NCI-H510A treated with DMSO at 0.1 percent for 48 hours (cell line): Measurements from ENCODE around the gene SLC7A8.
A peak's percentile ranks its signal among the peaks of the same experiment; 100 is the strongest.

ENCODE experiments used
- DNase-seq: peaks from one replicate; lab custom pipeline; 2025; lab: John Stamatoyannopoulos, UW

SLC7A8 gene

DNA sequence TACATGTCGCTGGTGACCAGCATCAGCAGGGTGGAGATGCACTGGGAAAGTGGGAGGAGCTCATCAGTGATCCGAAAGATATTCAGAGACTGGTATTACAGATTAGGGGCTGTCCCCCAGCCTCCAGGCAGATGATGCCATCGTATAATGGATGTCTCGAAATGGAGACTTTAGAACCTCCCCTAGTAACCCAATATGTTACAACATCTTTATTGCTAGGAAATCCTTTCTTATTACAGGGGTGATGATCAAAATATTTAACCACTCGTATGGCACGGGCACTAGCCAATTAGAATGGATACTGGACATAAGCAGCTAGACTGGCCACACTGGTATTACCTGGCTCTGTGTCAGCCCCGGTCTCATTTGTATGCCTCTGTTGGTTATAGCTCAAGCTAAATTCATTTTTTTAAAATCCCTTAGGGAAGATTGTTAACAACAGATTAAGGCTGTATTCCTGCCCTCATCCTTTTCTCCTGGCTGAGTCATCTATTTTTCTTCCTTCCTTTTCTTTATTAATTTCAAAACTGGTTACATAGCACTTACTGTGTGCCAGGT, 53.6 kb downstream of the SLC7A8 start:
- no peak for DNase-seq

DNA sequence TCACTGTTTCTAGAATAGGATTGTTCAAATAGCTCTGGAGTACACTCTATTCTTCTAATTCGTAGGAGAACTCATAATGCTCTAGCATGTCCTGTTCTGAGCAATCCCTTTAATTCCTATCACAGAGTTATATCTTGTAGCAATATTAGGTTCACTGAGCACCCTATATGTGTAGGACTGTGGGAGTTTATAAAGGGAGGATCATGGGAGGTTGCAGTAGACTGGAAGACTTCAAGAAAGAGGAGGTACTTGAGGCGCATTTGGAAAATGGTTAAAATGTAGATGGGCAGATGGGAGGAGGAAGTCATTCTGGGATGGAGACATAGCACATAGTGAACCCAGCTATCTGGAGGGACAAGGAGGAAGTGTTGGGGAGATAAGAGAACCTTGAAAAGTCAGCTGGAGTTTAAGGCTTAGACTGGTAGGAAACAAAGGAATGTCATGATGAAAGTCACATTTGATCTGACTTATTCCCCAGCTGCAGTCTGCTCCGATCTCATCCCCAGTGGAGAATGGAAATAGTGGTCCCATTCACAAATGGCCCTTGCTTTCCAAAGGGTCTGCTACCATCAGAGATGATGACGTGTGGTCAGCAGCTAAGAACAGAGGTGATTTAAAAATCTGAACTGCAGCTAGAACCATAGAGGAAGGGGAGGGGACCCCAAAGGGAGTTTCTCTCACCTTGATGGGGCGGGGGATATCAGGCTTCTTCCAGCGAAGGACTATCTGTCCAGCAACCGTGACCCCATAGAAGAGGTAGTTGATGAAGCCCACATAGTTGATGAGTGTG, 54.3 kb downstream of the SLC7A8 start:
- no peak for DNase-seq

GRCh38 chr14:23127861-23128260, 55.6 kb downstream of the SLC7A8 start:
- no peak for DNase-seq

DNA sequence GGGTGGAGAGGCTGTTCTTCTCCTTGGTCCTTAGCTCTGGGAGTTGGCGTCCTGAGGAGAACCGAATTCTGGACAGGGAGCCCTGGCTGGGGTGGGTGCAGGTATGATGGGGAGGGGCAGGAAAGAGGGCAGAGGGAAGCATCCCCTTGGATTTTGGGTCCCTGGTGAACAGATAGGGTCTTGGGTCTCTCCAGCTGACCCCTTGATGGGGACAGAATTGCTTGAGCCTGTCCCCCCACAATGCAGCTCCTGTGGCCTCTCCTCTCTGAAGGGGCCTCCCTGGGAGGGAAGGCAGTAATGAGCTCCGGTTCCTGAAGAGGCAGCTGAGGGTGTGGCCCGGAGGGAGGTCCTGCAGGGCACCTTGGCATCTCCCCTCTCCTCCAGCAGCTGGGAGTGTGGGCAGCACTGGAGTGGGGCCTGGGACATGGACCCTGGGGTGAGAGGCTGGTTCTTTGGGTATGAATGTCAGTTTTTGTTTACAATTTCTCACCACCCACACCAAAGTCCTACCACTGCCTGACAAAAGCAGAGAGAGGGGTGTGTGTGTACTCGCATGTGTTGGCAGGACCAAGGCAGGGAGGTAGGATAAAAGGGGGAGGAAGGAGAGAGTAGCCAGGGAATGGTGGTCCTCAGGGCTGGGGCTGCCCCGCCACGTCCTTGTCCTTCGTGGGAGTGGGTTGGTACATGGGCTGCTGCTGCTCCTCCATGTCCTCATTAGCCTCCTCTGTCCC, 56.7 kb downstream of the SLC7A8 start:
- no peak for DNase-seq

DNA sequence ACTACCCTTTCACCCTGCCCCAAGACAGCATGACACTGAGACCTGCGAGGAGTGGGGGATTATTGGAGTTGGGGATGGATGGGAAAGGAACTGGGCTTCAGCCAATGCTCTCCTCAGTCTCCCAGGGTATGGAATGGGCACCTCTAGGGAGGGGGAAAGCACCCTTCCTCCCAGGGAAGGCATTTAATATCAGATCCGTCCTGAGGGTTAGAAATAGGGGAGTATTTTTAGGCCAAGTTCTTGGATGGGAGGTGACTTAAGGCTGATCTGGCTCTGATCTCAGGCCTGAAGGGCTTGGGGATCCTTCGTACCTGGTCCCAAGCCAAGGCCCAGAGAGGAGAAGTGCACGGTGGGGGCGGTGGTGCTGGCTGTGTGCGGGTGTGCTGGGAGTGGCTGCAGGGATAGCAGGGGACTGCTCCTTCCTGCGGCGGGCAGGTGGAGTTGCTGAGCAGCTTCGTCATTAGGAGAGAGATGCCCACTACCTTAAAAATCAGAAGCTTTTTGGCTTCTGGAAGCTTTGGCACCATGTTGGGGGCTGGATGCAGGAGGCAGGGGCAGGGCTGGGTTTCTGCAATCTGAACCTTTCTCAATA, 57.4 kb downstream of the SLC7A8 start:
- DNase-seq = no peak

DNA sequence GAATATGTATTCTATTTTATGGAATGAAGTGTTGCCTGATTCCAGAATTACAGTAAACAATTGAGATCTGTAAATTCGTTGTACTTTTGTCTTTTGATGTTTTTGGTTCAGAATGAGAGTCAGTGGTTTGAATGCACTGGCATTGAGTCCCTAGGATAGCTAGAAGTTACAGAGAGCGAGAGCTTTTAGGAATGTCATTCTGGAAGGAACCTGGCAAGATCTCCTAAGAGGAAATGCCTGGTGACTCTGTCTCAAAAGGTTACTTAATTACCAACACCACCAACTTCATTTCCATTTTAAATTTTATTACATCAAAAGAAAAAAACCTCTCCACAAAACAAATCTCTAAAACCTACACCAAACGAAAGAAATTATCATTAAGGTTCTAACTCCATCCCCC, 58.4 kb downstream of the SLC7A8 start:
- DNase-seq = no peak

GRCh38 chr14:23124337-23124954, 59.0 kb downstream of the SLC7A8 start:
- no peak for DNase-seq

DNA sequence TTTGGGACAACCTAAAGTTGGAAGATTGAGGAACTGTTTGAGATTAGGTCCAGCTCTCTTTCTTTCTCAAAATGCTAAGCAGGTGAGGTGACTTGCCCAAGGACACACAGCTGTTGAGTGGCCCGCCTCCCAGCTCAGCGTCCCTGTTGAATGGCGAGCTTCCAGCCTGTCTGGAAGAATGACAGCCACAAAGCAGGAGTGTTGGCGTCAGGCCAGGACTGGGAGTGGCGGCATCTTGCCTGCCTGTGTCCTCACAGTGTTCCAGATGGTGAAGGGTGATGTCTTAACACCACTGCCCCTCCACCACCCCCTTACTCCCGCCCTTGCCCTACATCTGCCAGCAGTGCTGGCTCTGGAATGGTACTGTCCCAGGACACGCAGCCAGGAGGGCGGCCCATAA, 60.0 kb downstream of the SLC7A8 start:
- DNase-seq = no peak

- DNase-seq = no peak
These were observed 61.4 kb downstream of the SLC7A8 start for GRCh38 chr14:23122086-23122485.

GRCh38 chr14:23121361-23121771, 62.1 kb downstream of the SLC7A8 start:
- DNase-seq = no peak

GRCh38 chr14:23120541-23121251, 62.8 kb downstream of the SLC7A8 start:
- peak; percentile 84 for DNase-seq

DNA sequence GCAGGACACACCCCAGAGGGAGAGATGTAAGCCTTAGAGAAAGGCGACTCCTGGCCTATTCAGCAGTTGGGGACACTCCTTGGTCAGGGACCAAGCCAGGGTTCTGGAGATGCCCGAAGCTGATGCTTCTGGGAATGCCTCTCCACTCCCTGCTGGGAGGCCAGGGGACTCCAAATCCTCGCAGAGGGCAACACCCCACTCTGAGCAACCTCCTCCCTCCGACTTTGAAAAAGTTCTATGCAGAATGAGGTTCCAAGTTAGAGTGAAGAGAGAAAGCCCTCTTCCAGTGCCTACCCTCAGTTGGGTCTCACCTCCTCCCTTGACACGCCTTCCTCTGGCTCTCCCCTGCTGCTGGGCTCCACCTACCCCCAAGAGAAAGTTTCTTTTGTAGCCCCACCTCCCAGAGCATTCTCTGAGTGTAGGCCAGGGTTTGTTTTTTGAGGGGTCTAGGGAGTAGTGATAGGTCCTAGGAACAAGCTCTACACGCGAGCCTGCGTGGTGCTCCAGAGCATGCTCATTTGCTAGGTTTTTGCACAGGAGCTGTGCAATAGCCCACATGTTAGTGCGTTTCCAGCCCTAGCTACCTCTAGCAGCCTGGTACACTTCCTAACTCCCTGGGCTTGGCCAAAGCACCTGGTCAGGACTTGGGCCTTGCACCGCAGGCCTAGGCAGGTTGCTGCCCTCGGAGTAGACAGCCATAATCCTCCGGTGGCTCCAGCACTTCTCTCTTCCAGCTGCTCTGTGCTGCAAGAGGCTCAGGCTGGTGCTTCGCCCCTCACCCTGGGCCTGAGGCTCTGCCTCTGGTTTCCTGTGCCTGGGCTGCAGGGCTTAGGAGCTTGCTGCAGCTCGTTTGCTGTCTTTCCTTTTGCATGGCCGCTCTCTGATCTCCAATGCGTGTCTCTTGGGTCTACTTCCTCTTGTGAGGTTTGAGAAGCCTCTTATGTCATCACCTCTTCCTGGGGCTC, 63.8 kb downstream of the SLC7A8 start:
- DNase-seq = no peak

GRCh38 chr14:23118506-23119362, 64.7 kb downstream of the SLC7A8 start, which contains the start of gene CEBPE:
CEBPE (minus strand) TSS chr14:23119255; CDS start chr14:23119091, 164 bp downstream.
- no peak for DNase-seq

DNA sequence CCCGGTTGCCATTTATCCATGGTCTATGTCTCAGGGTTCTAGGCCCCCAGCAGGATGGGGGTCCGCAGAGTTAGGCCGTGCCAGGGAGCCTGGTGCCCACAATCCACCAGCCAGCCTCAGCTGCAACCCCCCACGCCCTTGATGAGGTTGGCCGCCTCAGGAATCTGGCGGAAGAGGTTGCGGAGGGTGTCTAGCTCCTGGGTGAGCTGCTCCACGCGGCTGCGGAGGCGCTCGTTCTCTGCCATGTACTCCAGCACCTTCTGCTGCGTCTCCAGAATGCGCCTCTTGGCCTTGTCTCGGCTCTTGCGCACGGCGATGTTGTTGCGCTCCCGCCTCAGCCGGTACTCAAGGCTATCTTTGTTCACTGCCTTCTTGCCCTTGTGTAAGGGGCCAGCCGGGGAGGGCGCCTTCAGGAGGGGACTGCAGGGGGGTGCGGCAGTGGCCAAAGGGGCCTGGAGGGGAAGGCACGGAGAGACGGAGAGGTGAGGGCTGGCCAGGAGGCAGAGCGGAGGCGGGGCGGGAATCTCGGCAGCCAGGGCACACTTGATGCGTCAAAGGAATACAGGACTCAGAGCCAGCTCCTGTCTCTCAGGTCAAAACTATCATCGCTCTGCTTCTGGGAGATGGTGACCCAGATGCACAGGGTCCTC, 66.0 kb downstream of the SLC7A8 start:
- DNase-seq = no peak

DNA sequence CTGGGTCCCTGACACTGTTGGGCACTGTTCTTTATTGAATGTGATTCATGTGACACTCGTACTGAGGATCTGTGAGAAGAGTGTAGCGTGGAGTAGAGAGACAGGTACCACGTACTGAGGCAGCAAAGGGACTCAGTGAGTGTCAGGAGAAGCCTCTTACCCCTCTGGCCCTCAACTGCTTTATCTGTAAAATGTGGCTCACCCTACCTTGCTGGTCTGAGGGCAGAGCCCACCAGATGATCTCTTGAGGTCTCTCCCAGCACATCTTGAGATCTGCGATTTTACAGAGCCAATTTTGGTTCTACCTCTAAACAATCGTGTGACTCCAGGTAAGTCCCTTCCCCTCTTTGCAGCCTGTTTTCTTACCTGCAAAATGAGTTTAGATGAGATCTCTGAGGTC, 67.5 kb downstream of the SLC7A8 start:
- no peak for DNase-seq

DNA sequence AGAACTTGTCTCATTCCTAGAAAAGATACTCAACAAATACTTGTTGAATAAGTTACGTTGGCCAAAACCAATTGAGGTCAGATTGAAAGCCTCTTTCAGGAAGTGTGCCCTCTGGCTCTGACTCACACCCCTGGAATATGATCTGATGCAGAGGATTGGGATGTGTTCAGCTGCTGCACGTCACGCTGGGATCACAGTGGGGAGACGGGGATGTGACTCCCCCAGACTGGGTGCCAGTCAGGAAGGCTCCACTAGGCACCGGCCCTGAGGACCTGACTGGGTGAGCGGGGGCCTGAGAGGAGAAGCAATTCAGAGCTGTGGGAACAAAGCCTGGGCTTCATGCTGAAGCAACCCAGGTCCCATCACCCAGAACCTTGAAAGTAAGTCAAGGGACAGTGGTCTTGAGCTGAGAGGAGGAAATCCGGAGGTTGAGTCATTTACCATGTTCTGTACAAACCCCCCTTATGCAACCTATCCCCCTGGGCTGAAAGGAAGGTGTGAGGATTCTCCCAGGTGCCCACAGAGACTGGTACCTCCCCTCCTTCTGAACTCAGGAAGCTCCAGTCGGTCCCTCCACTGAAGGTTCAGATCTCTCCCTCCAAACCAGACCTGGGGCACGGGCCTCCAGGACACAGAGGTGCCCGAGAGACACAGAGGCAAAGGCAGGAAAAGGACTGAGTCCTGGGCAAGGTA, 68.3 kb downstream of the SLC7A8 start:
- no peak for DNase-seq

GRCh38 chr14:23114669-23115038, 68.8 kb downstream of the SLC7A8 start:
- no peak for DNase-seq

DNA sequence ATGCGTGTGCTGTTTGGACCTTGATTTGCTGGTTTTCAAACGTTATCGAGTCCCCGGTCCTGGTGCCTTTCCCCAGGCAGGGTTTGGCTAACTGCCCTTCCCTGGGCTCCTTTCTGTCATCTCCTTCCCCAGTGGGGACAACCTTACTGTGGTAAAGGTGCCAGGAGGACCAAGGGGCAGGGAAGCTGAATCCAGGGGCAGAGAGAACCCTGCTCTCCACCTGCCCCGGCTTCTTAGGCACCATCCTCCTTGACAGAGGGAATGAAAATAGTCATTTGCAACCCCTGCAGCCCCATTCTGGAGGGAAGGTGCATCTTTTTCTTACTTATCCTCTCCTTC, 69.4 kb downstream of the SLC7A8 start:
- no peak for DNase-seq
